ENCODE measurements around the gene SNRNP48. TPM values are rescaled to one million over a fixed set of nuclear protein-coding genes. Genes with fewer than 3 reads are reported as not detected.

SNRNP48 gene
- total RNA-seq, 1 donor from 2014 or later: 9.3 TPM

GRCh38 chr6:7594579-7595125 lies 4.7 kb downstream of the SNRNP48 start:
- peaks cover 63% of the 10 kb centered on the region for H3K36me3 ChIP-seq
- peaks cover 14% of the 10 kb centered on the region for H3K4me1 ChIP-seq
- intact Hi-C loops (cut with DNase I): no loop called here
- DNase-seq (no peak), ATAC-seq (no peak)
- H3K27me3 ChIP-seq (ENCODE audit: low read depth): no peaks in the 10 kb centered on the region
- no peaks in the 10 kb centered on the region for H3K9me3 ChIP-seq
- no peak overlapping the region for H3K27ac ChIP-seq
- H3K4me3 ChIP-seq: no peak overlapping the region
- no peak for TF ChIP-seq CTCF (IDR thresholded peaks at IDR 0.05)

GRCh38 chr6:7604003-7604402 lies 14.0 kb downstream of the SNRNP48 start:
- Histone ChIP-seq H3K27ac (no peak overlapping the region), H3K27me3 (ENCODE audit: low read depth) (no peaks in the 10 kb centered on the region), H3K4me3 (no peak overlapping the region), H3K4me1 (no peaks in the 10 kb centered on the region), H3K9me3 (no peaks in the 10 kb centered on the region), H3K36me3 (peaks cover 98% of the 10 kb centered on the region)
- intact Hi-C loops (cut with DNase I): no loop called here
- DNase-seq (no peak), ATAC-seq (no peak)
- no peak for TF ChIP-seq CTCF (IDR thresholded peaks at IDR 0.05)

- H3K4me3 ChIP-seq: no peak overlapping the region
Measured at GRCh38 chr6:7604506-7604905, 14.5 kb downstream of the SNRNP48 start.

GRCh38 chr6:7615611-7616383 lies 25.8 kb downstream of the SNRNP48 start:
- Histone ChIP-seq H3K36me3 (peaks cover 28% of the 10 kb centered on the region), H3K27me3 (ENCODE audit: low read depth) (no peaks in the 10 kb centered on the region), H3K4me3 (no peak overlapping the region), H3K27ac (no peak overlapping the region), H3K4me1 (peaks cover 16% of the 10 kb centered on the region), H3K9me3 (no peaks in the 10 kb centered on the region)
- intact Hi-C loops (cut with DNase I): no loop called here
- DNase-seq (no peak), ATAC-seq (peak; percentile 20 to 68)
- TF ChIP-seq CTCF (IDR thresholded peaks at IDR 0.05): peak; percentile 74

More at GRCh38 chr6:7604506-7604905, 14.5 kb downstream of the SNRNP48 start:
- no peaks in the 10 kb centered on the region for H3K4me1 ChIP-seq
- peaks cover 98% of the 10 kb centered on the region for H3K36me3 ChIP-seq
- ATAC-seq (no peak), DNase-seq (no peak)
- no peaks in the 10 kb centered on the region for H3K27me3 ChIP-seq (ENCODE audit: low read depth)
- TF ChIP-seq CTCF (IDR thresholded peaks at IDR 0.05): no peak
- no peak overlapping the region for H3K27ac ChIP-seq
- intact Hi-C loops (cut with DNase I): no loop called here
- no peaks in the 10 kb centered on the region for H3K9me3 ChIP-seq

GRCh38 chr6:7617801-7618764 lies 28.1 kb downstream of the SNRNP48 start:
- intact Hi-C loops (cut with DNase I): no loop called here
- TF ChIP-seq CTCF (IDR thresholded peaks at IDR 0.05): no peak
- no peaks in the 10 kb centered on the region for H3K9me3 ChIP-seq
- no peak overlapping the region for H3K4me3 ChIP-seq
- peaks cover 5% of the 10 kb centered on the region for H3K36me3 ChIP-seq
- no peak overlapping the region for H3K27ac ChIP-seq
- ATAC-seq (peak; percentile 71 to 84), DNase-seq (peak; percentile 70)
- peaks cover 16% of the 10 kb centered on the region for H3K4me1 ChIP-seq
- H3K27me3 ChIP-seq (ENCODE audit: low read depth): no peaks in the 10 kb centered on the region
